GM19468 (cell line): ENCODE results near the gene TAS2R3.
"Not testable (repeated sequence)": the region's sequence is repeated elsewhere in the genome, so short reads cannot be mapped to it uniquely, and the experiment has no call there.

Experiments
- ATAC-seq: cut with Tn5 transposase; IDR thresholded peaks from one replicate; pipeline ENCODE4 v1.9.1; 2021; ENCODE audit warnings: mild to moderate bottlenecking, moderate library complexity, moderate number of reproducible peaks; ENCODE audit not compliant: unreplicated experiment; ENCODE audit errors: extremely low read depth

TAS2R3 gene

GRCh38 chr7:141763797-141764196, at the start of gene TAS2R3:
Gene TAS2R3 (plus strand): TSS chr7:141764097. CDS start chr7:141764159, 62 bp downstream.
- no peak for ATAC-seq

GRCh38 chr7:141714571-141714970, 49.3 kb upstream of the TAS2R3 start:
- ATAC-seq: no peak

GRCh38 chr7:141715018-141715417, 48.9 kb upstream of the TAS2R3 start:
- no peak for ATAC-seq

GRCh38 chr7:141715794-141716689, 47.9 kb upstream of the TAS2R3 start:
- ATAC-seq: no peak

- no peak for ATAC-seq
These were observed 46.4 kb upstream of the TAS2R3 start for GRCh38 chr7:141717450-141717849.

- ATAC-seq: no peak
These were observed 41.4 kb upstream of the TAS2R3 start for GRCh38 chr7:141722529-141722928.

GRCh38 chr7:141729020-141729419, 34.9 kb upstream of the TAS2R3 start:
- ATAC-seq: no peak

GRCh38 chr7:141731476-141732149, 32.3 kb upstream of the TAS2R3 start:
- no peak for ATAC-seq

GRCh38 chr7:141737118-141737835, 26.6 kb upstream of the TAS2R3 start:
- no peak for ATAC-seq

- peak; percentile 85 for ATAC-seq
These were observed 25.9 kb upstream of the TAS2R3 start, which contains the start of gene SSBP1 for GRCh38 chr7:141737836-141738591. Gene SSBP1 (plus strand): TSS chr7:141738358. CDS start chr7:141739167, 809 bp downstream.

GRCh38 chr7:141738592-141739013, 25.3 kb upstream of the TAS2R3 start:
- peak; percentile 3 for ATAC-seq

GRCh38 chr7:141739250-141739649, 24.6 kb upstream of the TAS2R3 start:
- no peak for ATAC-seq

GRCh38 chr7:141742229-141742628, 21.7 kb upstream of the TAS2R3 start:
- no peak for ATAC-seq

GRCh38 chr7:141744131-141744530, 19.8 kb upstream of the TAS2R3 start:
- ATAC-seq: no peak

- no peak for ATAC-seq
These were observed 15.5 kb upstream of the TAS2R3 start for GRCh38 chr7:141748396-141748795.

GRCh38 chr7:141751904-141752303, 12.0 kb upstream of the TAS2R3 start:
- not testable (repeated sequence) for ATAC-seq

GRCh38 chr7:141752634-141753033, 11.3 kb upstream of the TAS2R3 start:
- no peak for ATAC-seq

- ATAC-seq: no peak
These were observed 9.0 kb upstream of the TAS2R3 start for GRCh38 chr7:141754939-141755338.

- ATAC-seq: not testable (repeated sequence)
These were observed 6.2 kb downstream of the TAS2R3 start for GRCh38 chr7:141770083-141770583.

- ATAC-seq: no peak
These were observed 12.5 kb downstream of the TAS2R3 start, which contains the start of gene TAS2R4 for GRCh38 chr7:141776374-141776773. Gene TAS2R4 (plus strand): TSS chr7:141776674. CDS start chr7:141778489, 1,815 bp downstream.
